ENCODE data around the gene EPB41L5.

The EPB41L5 gene

DNA sequence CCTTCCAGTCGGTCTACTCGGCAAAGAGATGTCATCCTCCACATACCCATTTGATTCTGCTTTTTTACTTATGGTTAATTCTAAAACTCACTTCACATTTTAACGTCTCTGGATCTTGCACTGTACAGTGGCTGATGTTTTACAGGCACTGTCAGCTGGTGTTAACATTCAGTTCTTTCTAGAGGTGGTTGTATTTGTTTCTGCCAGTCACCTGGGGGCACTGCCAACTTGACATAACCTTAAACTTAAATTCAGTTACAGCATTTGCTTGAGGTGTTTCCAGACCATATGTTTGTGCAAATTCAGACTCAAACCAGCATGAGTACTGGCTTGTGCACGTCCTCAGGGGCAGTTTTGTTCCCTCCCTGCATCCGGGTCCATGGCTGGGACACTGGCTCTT is 215.6 kb downstream of the EPB41L5 start:
- TF ChIP-seq CTCF (IDR thresholded peaks at IDR 0.05; ENCODE audit: insufficient read depth, low read depth, low read length, missing control alignments), result peak; percentile 11
- DNase-seq (ENCODE audit: low read depth), result peak; percentile 48
- no peak overlapping the region for H3K4me3 ChIP-seq (ENCODE audit: low read length)

Data from epithelial cell of esophagus (primary cell).